HCT116 (cell line): ENCODE measurements around the gene IKZF3. TPM values are rescaled to one million over a fixed set of nuclear protein-coding genes. Genes with fewer than 3 reads are reported as not detected.

ENCODE experiments used
- ATAC-seq: fragments of 200-7000 bp; cut with Tn5 transposase; 2 replicates; pipeline ENCODE4 v1.9.1; 2020; ENCODE audit warnings: mild to moderate bottlenecking, moderate library complexity
- BruUV-seq: library from RNA; stranded (reverse); fragments of 400-500 nt; replicated peaks from 2 replicates; lab custom pipeline; 2021; lab: Mats Ljungman, UMichigan
- CTCF ChIA-PET: fragments of 300-600 bp; sonication (Branson Sonifier 250); formaldehyde crosslinking; loops from one replicate; lab custom pipeline; 2021; ENCODE audit warnings: antibody characterized with exemption; lab: Charles Lee
- POLR2A ChIA-PET: fragments of 300-600, 350-600 bp; sonication (Branson Sonifier 250); formaldehyde crosslinking; loops from one replicate; lab custom pipeline; 2021; ENCODE audit warnings: antibody characterized with exemption; lab: Charles Lee
- RAD21 ChIA-PET, 2 experiments: fragments of 300-600 bp; sonication (Branson Sonifier 250); formaldehyde crosslinking; loops; one replicate each; lab custom pipeline; 2023; ENCODE audit warnings: low total read pairs in 2 of 2; ENCODE audit not compliant: uncharacterized antibody in 2 of 2, unreplicated experiment in 2 of 2, low non-redundant PET in 1 of 2; lab: Charles Lee
- DNase-seq: peaks from one replicate; pipeline ENCODE4 v3.0.0-alpha.2; 2010; ENCODE audit warnings: low read depth, low spot score
- H2AFZ ChIP-seq: fragments of 200-600 bp; shearing (Covaris generic), sonication (generic); 2 replicates; pipeline ENCODE4 v1.6.1; 2017; ENCODE audit warnings: low read depth, mixed run types, mixed read lengths, antibody characterized with exemption, low read length; ENCODE audit not compliant: poor library complexity, severe bottlenecking
- H3K27ac ChIP-seq: 2 replicates; pipeline ENCODE4 v1.5.1; 2012; ENCODE audit warnings: low read depth, low read length
- H3K27me3 ChIP-seq: fragments of 200-600 bp; sonication (generic); 2 replicates; pipeline ENCODE4 v1.6.1; 2016; ENCODE audit warnings: mixed run types, low read length, mixed read lengths; ENCODE audit not compliant: insufficient read depth
- H3K36me3 ChIP-seq, 2 experiments: fragments of 200-500 bp in 1 of 2; fragments of 200-600 bp in 1 of 2; sonication (Bioruptor generic) in 1 of 2; sonication (generic) in 1 of 2; 2 replicates each; pipeline versions ENCODE4 v1.5.1 to v1.6.1; 2014 to 2016; ENCODE audit warnings: low read length in 2 of 2, inconsistent platforms in 1 of 2, mixed read lengths in 1 of 2, mixed run types in 1 of 2; ENCODE audit not compliant: insufficient read depth in 2 of 2, control insufficient read depth in 1 of 2
- H3K4me1 ChIP-seq, 2 experiments: fragments of 200-600 bp in 1 of 2; sonication (generic) in 1 of 2; 2 replicates each; pipeline versions ENCODE4 v1.5.1 to v1.6.1; 2012 to 2017; ENCODE audit warnings: low read length in 2 of 2, inconsistent platforms in 1 of 2, mild to moderate bottlenecking in 1 of 2, mixed read lengths in 1 of 2, mixed run types in 1 of 2, moderate library complexity in 1 of 2; ENCODE audit not compliant: insufficient read depth in 2 of 2, control insufficient read depth in 1 of 2
- H3K4me2 ChIP-seq: fragments of 200-600 bp; sonication (generic); 2 replicates; pipeline ENCODE4 v1.6.1; 2017; ENCODE audit warnings: mixed run types, low read length, mixed read lengths
- H3K4me3 ChIP-seq, 2 experiments: fragments of 200-600 bp in 1 of 2; sonication (generic) in 1 of 2; replicated peaks in 1 of 2; 2 replicates each; pipeline ENCODE4 v1.5.1; 2011 to 2016; ENCODE audit warnings: low read length in 2 of 2, control low read depth in 1 of 2, low read depth in 1 of 2, mild to moderate bottlenecking in 1 of 2, mixed read lengths in 1 of 2, mixed run types in 1 of 2
- H3K79me2 ChIP-seq: fragments of 200-600 bp; sonication (generic); 2 replicates; pipeline ENCODE4 v1.6.1; 2017; ENCODE audit warnings: mild to moderate bottlenecking, mixed run types, low read length, moderate library complexity, mixed read lengths; ENCODE audit not compliant: insufficient read depth
- H3K9ac ChIP-seq: fragments of 200-600 bp; sonication (generic); 2 replicates; pipeline ENCODE4 v1.6.1; 2016; ENCODE audit warnings: low read length, mixed read lengths
- H3K9me2 ChIP-seq: fragments of 200-600 bp; sonication (generic), shearing (Covaris generic); 2 replicates; pipeline ENCODE4 v1.6.1; 2017; ENCODE audit warnings: mixed run types, mild to moderate bottlenecking, moderate library complexity; ENCODE audit not compliant: insufficient read depth
- H3K9me3 ChIP-seq, 2 experiments: fragments of 200-500 bp in 1 of 2; fragments of 200-600 bp in 1 of 2; sonication (Bioruptor generic) in 1 of 2; sonication (generic) in 1 of 2; 2 replicates each; pipeline ENCODE4 v1.6.1; 2014 to 2017; ENCODE audit warnings: low read length in 2 of 2, mixed read lengths in 2 of 2, inconsistent platforms in 1 of 2, low read depth in 1 of 2, mild to moderate bottlenecking in 1 of 2, mixed run types in 1 of 2, moderate library complexity in 1 of 2; ENCODE audit not compliant: control insufficient read depth in 1 of 2, insufficient read depth in 1 of 2
- H4K20me1 ChIP-seq: fragments of 200-600 bp; sonication (generic), shearing (Covaris generic); 2 replicates; pipeline ENCODE4 v1.6.1; 2017; ENCODE audit warnings: mixed run types, mild to moderate bottlenecking, moderate library complexity; ENCODE audit not compliant: insufficient read depth
- CEBPB ChIP-seq: IDR thresholded peaks from 2 replicates; pipeline ENCODE4 v1.6.1; 2012; ENCODE audit warnings: low read depth
- EGR1 ChIP-seq: IDR thresholded peaks from 2 replicates; pipeline ENCODE4 v1.6.1; 2012; ENCODE audit warnings: low read depth
- JUND ChIP-seq: IDR thresholded peaks from 2 replicates; pipeline ENCODE4 v1.6.1; 2012
- POLR2AphosphoS5 ChIP-seq: IDR thresholded peaks from 2 replicates; pipeline ENCODE4 v1.6.1; 2011; ENCODE audit warnings: mild to moderate bottlenecking, low read depth, low read length, moderate library complexity
- SIN3A ChIP-seq: IDR thresholded peaks from 2 replicates; pipeline ENCODE4 v1.6.1; 2012; ENCODE audit warnings: low read depth
- YY1 ChIP-seq: IDR thresholded peaks from 2 replicates; pipeline ENCODE4 v1.6.1; 2011; ENCODE audit warnings: low read length, low read depth, moderate library complexity, mild to moderate bottlenecking; ENCODE audit not compliant: insufficient replicate concordance; ENCODE audit errors: extremely low read depth
- intact Hi-C: fragments of 100-400 bp; cut with micrococcal nuclease; formaldehyde crosslinking; loops from 2 replicates; pipeline ENCODE4 v1.10.0; 2022
- total RNA-seq: library from RNA; stranded (reverse); gene quantifications from one replicate; pipeline ENCODE4 v1.2.1, GENCODE V29; 2021; ENCODE audit not compliant: unreplicated experiment
- TF ChIP-seq, protein P1 (sequence below): IDR thresholded peaks from 2 replicates; pipeline ENCODE4 v1.6.1; 2011; ENCODE audit warnings: mild to moderate bottlenecking, low read length, moderate library complexity; ENCODE audit not compliant: insufficient replicate concordance; ENCODE audit errors: extremely low read depth
- TF ChIP-seq, protein P2 (sequence below), 3 experiments: fragments of 200-600 bp in 1 of 3; sonication (generic) in 1 of 3; IDR thresholded peaks in 2 of 3; conservative IDR thresholded peaks in 1 of 3; 2 replicates each; pipeline ENCODE4 v1.5.1; 2012 to 2017; ENCODE audit warnings: low read depth in 2 of 3, low read length in 2 of 3, antibody characterized with exemption in 1 of 3, borderline replicate concordance in 1 of 3, control low read depth in 1 of 3, mild to moderate bottlenecking in 1 of 3, mixed read lengths in 1 of 3, mixed run types in 1 of 3, moderate library complexity in 1 of 3; ENCODE audit not compliant: insufficient read depth in 1 of 3
- TF ChIP-seq, protein P3 (sequence below): IDR thresholded peaks from 2 replicates; pipeline ENCODE4 v1.6.1; 2012

The IKZF3 gene
- total RNA-seq, 1 experiment from 2014 or later = 0.30 TPM

- CTCF ChIA-PET = no interaction called here
- no peak overlapping the region for H3K4me2 ChIP-seq
- no peak overlapping the region for H2AFZ ChIP-seq
- no peak overlapping the region for H3K27ac ChIP-seq
- H3K9me2 ChIP-seq = no peaks in the 10 kb centered on the region
- intact Hi-C loops = no loop called here
- H3K9me3 ChIP-seq = no peaks in the 10 kb centered on the region
- H4K20me1 ChIP-seq = no peaks in the 10 kb centered on the region
- H3K79me2 ChIP-seq = no peaks in the 10 kb centered on the region
- RAD21 ChIA-PET = no interaction called here
- BruUV-seq = no TSS peak
- H3K4me1 ChIP-seq = peaks cover 14 to 27% of the 10 kb centered on the region in 2 experiments
- no peak for TF ChIP-seq CEBPB
- TF ChIP-seq POLR2AphosphoS5 = no peak
- TF ChIP-seq YY1 = no peak
- no peak for TF ChIP-seq SIN3A
- TF ChIP-seq EGR1 = no peak
- TF ChIP-seq, protein P1, sequence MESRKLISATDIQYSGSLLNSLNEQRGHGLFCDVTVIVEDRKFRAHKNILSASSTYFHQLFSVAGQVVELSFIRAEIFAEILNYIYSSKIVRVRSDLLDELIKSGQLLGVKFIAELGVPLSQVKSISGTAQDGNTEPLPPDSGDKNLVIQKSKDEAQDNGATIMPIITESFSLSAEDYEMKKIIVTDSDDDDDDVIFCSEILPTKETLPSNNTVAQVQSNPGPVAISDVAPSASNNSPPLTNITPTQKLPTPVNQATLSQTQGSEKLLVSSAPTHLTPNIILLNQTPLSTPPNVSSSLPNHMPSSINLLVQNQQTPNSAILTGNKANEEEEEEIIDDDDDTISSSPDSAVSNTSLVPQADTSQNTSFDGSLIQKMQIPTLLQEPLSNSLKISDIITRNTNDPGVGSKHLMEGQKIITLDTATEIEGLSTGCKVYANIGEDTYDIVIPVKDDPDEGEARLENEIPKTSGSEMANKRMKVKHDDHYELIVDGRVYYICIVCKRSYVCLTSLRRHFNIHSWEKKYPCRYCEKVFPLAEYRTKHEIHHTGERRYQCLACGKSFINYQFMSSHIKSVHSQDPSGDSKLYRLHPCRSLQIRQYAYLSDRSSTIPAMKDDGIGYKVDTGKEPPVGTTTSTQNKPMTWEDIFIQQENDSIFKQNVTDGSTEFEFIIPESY = no peak
- TF ChIP-seq, protein P2, sequence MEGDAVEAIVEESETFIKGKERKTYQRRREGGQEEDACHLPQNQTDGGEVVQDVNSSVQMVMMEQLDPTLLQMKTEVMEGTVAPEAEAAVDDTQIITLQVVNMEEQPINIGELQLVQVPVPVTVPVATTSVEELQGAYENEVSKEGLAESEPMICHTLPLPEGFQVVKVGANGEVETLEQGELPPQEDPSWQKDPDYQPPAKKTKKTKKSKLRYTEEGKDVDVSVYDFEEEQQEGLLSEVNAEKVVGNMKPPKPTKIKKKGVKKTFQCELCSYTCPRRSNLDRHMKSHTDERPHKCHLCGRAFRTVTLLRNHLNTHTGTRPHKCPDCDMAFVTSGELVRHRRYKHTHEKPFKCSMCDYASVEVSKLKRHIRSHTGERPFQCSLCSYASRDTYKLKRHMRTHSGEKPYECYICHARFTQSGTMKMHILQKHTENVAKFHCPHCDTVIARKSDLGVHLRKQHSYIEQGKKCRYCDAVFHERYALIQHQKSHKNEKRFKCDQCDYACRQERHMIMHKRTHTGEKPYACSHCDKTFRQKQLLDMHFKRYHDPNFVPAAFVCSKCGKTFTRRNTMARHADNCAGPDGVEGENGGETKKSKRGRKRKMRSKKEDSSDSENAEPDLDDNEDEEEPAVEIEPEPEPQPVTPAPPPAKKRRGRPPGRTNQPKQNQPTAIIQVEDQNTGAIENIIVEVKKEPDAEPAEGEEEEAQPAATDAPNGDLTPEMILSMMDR (IDR thresholded peaks at IDR 0.05 in 2 of 3, conservative IDR thresholded peaks at IDR 0.05 in 1 of 3; ENCODE audit: borderline replicate concordance in 1 of 3, insufficient read depth in 1 of 3, low read depth in 2 of 3, low read length in 2 of 3) = no peak
- no peak for TF ChIP-seq JUND
- TF ChIP-seq, protein P3, sequence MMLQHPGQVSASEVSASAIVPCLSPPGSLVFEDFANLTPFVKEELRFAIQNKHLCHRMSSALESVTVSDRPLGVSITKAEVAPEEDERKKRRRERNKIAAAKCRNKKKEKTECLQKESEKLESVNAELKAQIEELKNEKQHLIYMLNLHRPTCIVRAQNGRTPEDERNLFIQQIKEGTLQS = no peak
- DNase-seq (no peak), ATAC-seq (no peak)
- peaks cover 6% of the 10 kb centered on the region; the same call in 1 of the 2 replicates for H3K27me3 ChIP-seq
- POLR2A ChIA-PET = no interaction called here
- no peaks in the 10 kb centered on the region for H3K36me3 ChIP-seq
- no peak overlapping the region for H3K4me3 ChIP-seq
- H3K9ac ChIP-seq = no peak overlapping the region
Observed at GRCh38 chr17:39757176-39757662, 106.9 kb downstream of the IKZF3 start.
